H1 (cell line): Measurements from ENCODE around the gene GPC2. TPM values are rescaled to one million over a fixed set of nuclear protein-coding genes. Genes with fewer than 3 reads are reported as not detected.

ENCODE experiments used
- ASH2L ChIP-seq: fragments of 200-600, 300-600 bp; sonication (generic); IDR thresholded peaks from one replicate; pipeline ENCODE4 v1.7.1; 2017; ENCODE audit warnings: low read length
- CHD2 ChIP-seq: IDR thresholded peaks from 2 replicates; pipeline ENCODE4 v1.6.1; 2012; ENCODE audit warnings: low read length, improper control_type of control experiment
- RAD21 ChIP-seq, 2 experiments: IDR thresholded peaks in 1 of 2; conservative IDR thresholded peaks in 1 of 2; 2 replicates each; pipeline ENCODE4 v1.6.1; 2011; ENCODE audit warnings: low read depth in 2 of 2, low read length in 2 of 2, improper control_type of control experiment in 1 of 2, inconsistent platforms in 1 of 2, mild to moderate bottlenecking in 1 of 2, moderate library complexity in 1 of 2
- USF2 ChIP-seq: IDR thresholded peaks from 2 replicates; pipeline ENCODE4 v1.6.1; 2011; ENCODE audit warnings: low read length, improper control_type of control experiment
- polyA plus RNA-seq, 7 experiments: library from polyadenylated mRNA; depleted of rRNA in 3 of 7; stranded (reverse) in 5 of 7; unstranded in 2 of 7; fragments of >200 nt in 5 of 7; fragments of 200-250 nt in 2 of 7; gene quantifications; 1 replicate in 5 of 7; 2 replicates in 1 of 7; 4 replicates in 1 of 7; pipeline versions ENCODE4 v1.2.1 to v1.2.3, GENCODE V29; 2011 to 2013; ENCODE audit warnings: missing spikeins in 2 of 7, mixed read lengths in 2 of 7
- total RNA-seq: library from RNA; stranded (reverse); fragmentation: NEBNext Ultra II Directional; extraction: Animal tissue kit (Norgen Biotek cat#: 25700); gene quantifications from 2 replicates; pipeline ENCODE4 v1.2.1, GENCODE V29; 2021

The GPC2 gene
- total and polyA plus RNA-seq, 2 of the 8 experiments (the other 6 are each of a cell fraction or from before 2014, with no cell fraction given) = 25.3 to 44.8 TPM

- TF ChIP-seq RAD21 (IDR thresholded peaks at IDR 0.05 in 1 of 2, conservative IDR thresholded peaks at IDR 0.05 in 1 of 2; ENCODE audit: low read depth in 2 of 2, low read length in 2 of 2) (no peak), CHD2 (no peak), USF2 (no peak), ASH2L (no peak)
Measured at GRCh38 chr7:100160067-100160466, 17.1 kb downstream of the GPC2 start (continued).
